Panc1 (cell line): ENCODE measurements around the gene ZNF486.

Experiments used
- POLR2AphosphoS5 ChIP-seq: IDR thresholded peaks from 2 replicates; pipeline ENCODE4 v1.6.1; 2012; ENCODE audit warnings: mild to moderate bottlenecking, low read depth, low read length, moderate library complexity
- SIN3A ChIP-seq: IDR thresholded peaks from 2 replicates; pipeline ENCODE4 v1.6.1; 2012; ENCODE audit warnings: low read depth, mild to moderate bottlenecking, low read length, moderate library complexity, borderline replicate concordance; ENCODE audit not compliant: insufficient read depth
- TF ChIP-seq, protein P1 (sequence below): fragments of 450-650 bp; IDR thresholded peaks from 2 replicates; pipeline ENCODE4 v1.5.1; 2017; ENCODE audit warnings: mild to moderate bottlenecking
- TF ChIP-seq, protein P2 (sequence below), 2 experiments: IDR thresholded peaks; 2 replicates each; pipeline ENCODE4 v1.6.1; 2011 to 2012; ENCODE audit warnings: low read depth in 2 of 2, control low read depth in 1 of 2, low read length in 1 of 2, mild to moderate bottlenecking in 1 of 2, moderate library complexity in 1 of 2; ENCODE audit not compliant: insufficient read depth in 1 of 2

DNA sequence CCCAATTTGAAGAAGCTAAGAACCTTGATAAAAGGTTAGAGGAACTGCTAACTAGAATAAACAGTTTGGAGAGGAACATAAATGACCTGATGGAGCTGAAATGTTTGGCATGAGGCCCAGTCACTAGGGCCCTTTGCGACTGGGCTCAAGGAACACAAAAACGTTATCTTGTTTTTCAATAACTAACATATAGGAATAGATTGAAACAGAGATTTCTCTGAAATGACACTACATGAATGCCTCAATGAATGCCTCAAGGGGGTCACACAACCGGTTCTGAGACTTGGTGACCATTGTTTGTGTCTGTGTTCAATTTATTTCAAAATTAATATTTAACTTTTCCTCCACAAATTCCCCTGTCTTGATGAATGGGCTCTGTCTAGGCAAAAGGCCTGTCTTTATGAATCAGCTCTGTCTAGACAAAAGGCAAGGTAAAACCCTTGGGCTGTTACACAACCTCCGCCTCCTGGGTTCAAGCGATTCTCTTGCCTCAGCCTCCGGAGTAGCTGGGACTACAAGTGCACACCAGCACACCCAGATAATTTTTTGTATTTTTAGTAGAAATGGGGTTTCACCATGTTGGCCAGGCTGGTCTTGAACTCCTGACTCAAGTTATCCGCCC is 932 bp upstream of the ZNF486 start:
- TF ChIP-seq SIN3A (no peak), POLR2AphosphoS5 (no peak)
- TF ChIP-seq, protein P1, sequence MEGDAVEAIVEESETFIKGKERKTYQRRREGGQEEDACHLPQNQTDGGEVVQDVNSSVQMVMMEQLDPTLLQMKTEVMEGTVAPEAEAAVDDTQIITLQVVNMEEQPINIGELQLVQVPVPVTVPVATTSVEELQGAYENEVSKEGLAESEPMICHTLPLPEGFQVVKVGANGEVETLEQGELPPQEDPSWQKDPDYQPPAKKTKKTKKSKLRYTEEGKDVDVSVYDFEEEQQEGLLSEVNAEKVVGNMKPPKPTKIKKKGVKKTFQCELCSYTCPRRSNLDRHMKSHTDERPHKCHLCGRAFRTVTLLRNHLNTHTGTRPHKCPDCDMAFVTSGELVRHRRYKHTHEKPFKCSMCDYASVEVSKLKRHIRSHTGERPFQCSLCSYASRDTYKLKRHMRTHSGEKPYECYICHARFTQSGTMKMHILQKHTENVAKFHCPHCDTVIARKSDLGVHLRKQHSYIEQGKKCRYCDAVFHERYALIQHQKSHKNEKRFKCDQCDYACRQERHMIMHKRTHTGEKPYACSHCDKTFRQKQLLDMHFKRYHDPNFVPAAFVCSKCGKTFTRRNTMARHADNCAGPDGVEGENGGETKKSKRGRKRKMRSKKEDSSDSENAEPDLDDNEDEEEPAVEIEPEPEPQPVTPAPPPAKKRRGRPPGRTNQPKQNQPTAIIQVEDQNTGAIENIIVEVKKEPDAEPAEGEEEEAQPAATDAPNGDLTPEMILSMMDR = no peak
- TF ChIP-seq, protein P2, sequence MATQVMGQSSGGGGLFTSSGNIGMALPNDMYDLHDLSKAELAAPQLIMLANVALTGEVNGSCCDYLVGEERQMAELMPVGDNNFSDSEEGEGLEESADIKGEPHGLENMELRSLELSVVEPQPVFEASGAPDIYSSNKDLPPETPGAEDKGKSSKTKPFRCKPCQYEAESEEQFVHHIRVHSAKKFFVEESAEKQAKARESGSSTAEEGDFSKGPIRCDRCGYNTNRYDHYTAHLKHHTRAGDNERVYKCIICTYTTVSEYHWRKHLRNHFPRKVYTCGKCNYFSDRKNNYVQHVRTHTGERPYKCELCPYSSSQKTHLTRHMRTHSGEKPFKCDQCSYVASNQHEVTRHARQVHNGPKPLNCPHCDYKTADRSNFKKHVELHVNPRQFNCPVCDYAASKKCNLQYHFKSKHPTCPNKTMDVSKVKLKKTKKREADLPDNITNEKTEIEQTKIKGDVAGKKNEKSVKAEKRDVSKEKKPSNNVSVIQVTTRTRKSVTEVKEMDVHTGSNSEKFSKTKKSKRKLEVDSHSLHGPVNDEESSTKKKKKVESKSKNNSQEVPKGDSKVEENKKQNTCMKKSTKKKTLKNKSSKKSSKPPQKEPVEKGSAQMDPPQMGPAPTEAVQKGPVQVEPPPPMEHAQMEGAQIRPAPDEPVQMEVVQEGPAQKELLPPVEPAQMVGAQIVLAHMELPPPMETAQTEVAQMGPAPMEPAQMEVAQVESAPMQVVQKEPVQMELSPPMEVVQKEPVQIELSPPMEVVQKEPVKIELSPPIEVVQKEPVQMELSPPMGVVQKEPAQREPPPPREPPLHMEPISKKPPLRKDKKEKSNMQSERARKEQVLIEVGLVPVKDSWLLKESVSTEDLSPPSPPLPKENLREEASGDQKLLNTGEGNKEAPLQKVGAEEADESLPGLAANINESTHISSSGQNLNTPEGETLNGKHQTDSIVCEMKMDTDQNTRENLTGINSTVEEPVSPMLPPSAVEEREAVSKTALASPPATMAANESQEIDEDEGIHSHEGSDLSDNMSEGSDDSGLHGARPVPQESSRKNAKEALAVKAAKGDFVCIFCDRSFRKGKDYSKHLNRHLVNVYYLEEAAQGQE (IDR thresholded peaks at IDR 0.05; ENCODE audit: insufficient read depth in 1 of 2, low read depth in 2 of 2, low read length in 1 of 2) = no peak
